ENCODE data around the gene PIAS1.
"Not testable (repeated sequence)": the region's sequence is repeated elsewhere in the genome, so short reads cannot be mapped to it uniquely, and the experiment has no call there.

PIAS1 gene

DNA sequence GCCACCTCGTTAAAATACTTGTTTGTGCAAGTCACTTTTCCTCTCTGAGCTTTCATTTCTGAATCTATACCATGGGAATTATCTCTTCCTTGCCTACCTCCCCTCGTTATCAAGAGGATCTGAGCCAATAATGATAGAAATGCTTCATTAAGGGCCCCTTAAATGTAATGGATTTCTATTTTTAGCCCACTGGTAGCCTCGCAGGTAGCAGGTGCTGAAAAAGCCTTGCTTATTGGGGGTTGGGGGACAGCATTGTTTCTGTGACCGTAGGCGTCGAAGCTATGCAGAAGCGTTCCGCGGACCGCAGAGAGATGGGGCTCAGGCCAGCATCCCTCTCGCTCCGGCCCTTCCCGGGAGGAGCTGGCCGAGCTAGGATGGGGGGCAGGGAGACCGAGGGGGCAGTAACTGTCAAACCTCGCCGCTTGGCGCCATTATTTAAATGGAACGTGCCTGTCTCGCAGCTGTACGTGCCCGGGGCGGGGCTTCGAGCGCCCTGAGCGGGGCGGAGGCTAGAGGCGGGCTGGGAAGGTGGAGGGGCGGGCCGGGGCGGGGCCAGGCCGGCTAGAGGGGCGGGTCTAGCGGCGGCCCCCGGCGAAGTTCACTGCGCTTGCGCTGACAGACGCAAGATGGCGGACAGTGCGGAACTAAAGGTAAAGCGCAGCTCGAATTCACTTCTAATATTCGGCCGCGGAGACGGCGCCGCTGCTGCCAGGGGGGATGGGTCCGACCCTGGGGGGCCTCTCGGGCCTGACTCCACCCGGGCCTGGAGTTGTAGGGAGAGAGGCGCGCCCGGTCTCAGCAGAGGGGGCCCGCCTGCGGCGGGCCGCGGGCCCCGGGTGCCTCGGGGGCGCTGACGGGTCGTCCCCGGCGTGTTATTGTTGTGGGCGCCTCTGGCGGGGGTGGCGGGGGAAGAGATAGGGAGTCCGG is at the start of gene PIAS1:
Gene PIAS1 (plus strand): TSS at position 615 of the 927 bp plus-strand sequence. CDS start 12 bp downstream, at position 627.
- peak; percentile 83 to 98 for DNase-seq

DNA sequence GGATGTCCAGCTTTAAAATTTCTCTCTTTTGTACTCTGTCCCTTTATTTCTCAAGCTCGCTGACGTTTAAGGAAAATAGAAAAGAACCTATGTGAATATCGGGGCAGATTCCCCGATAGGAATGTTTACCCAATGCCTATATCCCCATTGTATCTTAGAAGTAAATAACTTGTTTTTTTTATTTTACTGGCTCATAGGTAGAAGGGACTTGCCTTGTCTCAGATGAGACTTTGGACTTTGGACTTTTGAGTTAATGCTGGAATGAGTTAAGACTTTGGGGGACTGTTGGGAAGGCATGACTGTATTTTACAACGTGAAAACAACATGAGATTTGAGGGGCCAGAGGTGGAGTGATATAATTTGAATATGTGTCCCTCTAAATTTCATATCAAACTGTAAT is 46.5 kb upstream of the PIAS1 start:
- not testable (repeated sequence) for DNase-seq

DNA sequence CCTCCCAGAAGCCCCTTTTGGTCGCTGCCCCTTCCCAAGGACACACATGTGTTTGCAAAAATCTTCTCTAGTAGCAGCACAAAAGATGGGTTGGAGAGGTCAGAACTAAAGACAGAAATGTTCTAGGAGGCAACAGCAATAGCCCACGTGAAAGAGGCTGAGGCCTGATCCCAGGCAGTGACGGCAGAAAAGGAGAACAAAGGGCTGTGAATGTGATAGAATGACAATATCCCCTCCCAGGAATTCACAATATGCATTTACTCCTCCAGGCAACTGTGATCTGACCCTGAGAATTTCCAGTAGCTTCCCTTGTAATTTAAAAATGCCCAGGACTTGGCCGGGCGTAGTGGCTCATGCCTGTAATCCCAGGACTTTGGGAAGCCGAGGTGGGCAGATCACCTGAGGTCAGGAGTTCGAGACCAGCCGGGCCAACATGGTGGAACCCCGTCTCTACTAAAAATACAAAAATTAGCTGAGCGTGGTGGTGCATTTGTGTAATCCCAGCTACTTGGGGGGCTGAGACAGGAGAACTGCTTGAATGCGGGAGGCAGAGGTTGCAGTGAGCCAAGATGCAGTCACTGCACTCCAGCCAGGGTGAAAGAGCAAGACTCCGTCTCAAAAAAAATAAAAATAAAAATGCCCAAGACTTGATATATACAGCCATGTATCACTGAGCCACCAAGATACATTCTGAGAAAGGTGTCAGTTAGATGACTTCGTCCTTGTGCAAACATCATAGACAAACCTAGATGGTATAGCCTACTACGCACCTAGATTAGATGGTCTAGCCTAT is 43.6 kb upstream of the PIAS1 start:
- no peak for DNase-seq

DNA sequence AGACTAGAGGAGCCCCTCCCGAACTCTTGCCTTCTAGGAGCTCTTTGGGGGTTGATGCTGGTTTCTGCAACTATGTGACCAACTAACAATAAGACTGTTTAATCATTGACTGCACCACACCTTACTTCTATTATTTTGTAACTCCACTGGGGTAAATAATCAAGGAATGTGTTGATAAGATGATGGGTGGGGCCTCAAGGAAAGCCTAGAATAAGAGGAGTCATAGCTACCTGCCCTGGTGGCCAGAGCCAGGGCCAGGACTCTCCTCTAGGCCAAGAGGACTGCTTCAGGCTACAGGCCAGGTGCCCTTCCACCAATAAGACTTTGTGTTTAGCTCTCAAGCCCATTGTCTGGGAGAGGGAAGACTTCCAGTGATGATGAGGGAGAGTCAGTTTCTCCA is 41.2 kb upstream of the PIAS1 start:
- no peak for DNase-seq

DNA sequence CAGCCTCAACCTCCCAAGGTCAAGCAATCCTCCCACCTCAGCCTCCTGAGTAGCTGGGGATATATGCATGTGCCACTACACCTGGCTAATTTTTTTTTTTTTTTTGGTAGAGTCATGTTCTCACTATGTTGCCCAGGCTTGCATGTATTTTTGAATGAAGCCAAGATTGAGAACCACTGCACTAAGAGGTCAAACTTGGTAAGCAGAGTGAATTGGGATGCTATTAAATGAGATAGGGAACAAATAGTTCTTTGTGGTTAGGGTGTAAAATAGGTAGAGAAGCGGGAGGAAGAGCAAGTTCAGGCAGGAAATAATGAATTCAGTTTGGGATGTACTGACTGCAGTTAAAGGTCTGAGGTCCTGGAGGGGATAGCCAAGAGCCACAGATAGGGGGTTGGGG is 39.9 kb upstream of the PIAS1 start:
- no peak for DNase-seq

DNA sequence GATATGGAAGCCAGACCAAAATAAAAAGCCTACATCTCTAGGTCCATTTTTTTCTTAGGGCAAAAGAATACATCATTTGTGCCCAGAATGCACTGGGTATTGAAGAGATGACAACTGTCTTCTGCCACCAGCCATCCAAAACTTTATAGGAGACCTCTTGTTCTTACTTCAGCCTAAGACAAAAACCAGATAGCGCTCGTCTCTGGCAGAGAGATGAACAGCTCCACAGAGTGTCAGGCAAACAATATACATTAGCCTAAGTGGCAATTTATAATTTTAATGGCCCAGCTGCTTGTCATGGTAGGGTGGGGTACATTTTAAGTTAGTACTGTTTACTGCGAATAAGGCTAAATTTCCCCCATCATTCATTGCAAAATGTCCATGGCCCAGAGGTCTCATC is 38.9 kb upstream of the PIAS1 start:
- no peak for DNase-seq

DNA sequence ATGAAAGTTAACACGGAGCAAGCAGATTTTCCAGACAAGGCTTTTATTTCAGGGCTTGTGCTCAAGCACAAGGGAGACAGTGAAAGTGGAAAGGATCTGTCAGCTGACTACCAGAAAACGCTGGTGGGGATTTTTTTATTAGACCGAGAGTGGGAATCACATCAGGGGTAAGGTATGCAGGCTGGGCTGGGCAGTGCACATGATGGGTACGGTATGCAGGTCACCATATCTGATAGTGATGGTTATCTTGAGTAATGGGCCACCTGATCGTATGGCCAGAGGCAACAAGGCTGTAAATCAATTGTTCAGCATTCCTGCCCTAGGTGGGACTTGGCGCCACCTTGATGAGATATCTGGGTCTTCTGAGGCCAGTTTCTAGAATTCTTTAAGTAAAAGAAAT is 36.9 kb upstream of the PIAS1 start:
- no peak for DNase-seq

DNA sequence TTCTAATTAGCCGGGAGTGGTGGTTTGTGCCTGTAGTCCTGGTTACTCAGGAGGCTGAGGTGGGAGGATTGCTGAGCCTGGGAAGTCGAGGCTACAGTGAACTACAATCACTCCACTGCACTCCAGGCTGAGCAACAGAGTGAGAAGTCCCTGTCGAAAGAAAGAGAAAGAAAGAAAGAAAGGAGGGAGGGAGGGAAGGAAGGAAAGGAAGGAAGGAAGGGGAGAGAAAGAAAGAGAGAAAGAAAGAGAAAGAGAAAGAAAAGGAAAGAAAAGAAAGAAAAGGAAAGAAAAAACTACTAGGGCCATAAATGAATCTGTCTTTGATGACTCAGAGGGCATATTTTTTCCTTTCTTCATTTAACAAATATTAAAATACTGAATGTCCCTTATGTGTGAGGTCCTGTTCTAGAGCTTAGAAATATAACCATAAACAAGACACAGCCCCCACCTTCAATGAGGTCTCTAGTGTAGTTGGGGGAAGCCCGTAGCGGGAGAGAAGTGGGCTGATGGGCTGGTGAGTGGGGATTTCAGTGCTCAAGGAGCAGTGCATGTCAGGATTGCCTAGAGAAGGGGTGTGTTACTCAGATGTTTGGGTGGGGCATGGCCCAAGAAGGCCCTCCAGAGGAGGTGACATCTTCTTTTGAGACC is 35.2 kb upstream of the PIAS1 start:
- no peak for DNase-seq

DNA sequence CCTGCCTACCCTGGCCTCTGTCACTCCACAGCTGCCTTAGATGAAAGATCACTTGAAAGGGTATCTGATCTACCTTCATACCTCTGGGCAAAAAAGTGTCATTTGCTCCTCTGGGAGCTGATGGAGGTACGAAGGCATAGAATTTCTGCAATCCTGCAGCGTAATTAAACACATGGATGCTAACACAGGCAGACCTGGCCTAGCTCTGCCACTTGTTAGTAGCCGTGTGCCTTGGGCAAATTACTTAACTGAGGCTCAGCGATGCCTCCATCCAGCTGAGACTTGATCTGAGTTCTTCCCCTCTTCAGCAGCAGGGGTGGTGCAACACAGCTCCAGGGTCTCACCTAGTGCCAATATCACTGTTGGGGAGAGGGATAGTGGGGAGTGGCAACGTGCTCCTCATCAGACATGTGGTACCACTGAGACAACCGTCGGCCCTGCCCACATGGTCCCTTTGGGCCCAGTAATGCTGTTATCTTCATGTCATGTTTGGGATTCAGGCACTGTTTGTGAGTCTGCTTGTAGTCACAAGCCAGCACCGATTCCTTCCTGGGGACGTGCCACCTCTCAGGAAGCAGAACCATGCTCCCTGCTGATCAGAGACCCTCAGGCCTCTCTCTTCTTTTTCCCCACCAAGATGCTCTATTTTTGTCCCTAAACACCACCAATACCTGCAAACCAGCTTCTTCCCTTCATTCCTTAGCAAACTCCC is 34.1 kb upstream of the PIAS1 start:
- no peak for DNase-seq

DNA sequence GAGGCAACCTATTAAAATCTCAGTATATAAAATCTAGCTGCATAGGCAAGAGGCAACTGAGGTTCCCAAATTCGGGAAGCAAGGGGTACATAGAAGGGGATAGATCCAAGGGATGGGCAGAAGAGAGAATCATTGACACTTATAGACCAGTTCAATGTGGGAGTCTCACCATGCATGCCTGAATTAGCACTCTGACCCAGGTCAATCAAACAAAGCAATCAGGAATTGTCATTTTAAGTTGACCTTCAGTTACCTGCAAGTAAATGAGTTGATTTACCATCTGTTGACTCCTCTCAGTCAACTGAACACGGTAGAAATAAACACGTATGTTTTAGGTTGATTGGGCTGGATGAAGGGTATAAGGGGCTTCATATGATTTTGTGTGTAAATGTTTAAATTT is 33.4 kb upstream of the PIAS1 start:
- DNase-seq = no peak

DNA sequence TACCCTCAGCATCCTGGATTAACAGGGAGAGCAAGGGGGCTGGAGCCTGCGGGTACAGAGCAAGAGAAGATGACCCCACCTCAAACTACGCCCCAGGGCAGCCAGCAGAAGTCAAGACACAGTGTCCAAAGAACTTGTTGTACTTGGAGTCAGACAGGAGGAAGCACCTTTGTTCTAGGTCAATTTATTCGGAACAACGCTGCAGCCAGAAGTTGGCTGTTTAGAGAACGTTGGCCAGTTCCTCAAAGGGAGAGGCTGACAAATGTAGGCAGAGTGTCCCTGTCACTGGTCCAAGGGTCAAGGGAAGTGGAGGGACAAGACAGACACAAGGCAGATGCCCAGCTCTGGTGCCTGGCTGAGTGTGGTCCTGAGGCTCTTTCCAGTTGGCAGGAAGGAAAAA is 32.1 kb upstream of the PIAS1 start:
- no peak for DNase-seq

DNA sequence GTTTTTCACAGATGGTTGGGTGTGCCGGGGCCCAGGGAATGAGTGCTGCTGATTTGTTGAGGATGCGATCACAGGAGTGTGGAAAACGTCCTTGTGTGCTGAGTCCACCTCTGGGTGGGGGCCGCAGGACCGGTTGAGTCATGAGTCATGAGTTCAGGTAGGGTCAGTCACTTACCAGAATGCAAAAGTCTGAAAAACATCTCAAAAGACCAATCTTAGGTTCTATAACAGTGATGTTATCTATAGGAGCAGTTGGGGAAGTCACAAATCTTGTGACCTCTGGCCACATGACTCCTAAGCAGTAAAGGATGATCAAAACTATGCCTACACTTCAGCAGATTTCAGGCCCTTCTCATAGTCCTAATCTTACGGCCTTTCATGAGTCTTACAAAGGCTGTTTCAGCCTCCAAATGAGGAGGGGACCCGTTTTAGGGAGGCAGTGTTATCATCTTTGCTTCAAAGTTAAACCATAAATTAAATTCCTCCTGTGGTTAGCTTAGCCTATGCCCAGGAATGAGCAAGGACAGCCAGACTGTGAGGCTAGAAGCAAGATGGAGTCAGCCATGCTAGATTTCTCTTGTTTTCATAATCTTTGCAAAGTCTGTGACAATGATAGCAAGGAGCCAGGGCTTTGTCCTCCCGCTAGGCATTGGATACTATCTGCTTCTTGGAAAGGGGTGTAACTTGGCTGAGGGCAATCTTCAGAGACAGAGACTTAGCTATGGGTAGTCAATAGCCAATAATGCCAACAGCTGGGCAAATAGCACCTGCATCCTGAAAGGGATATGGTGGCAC is 30.6 kb upstream of the PIAS1 start:
- no peak for DNase-seq

DNA sequence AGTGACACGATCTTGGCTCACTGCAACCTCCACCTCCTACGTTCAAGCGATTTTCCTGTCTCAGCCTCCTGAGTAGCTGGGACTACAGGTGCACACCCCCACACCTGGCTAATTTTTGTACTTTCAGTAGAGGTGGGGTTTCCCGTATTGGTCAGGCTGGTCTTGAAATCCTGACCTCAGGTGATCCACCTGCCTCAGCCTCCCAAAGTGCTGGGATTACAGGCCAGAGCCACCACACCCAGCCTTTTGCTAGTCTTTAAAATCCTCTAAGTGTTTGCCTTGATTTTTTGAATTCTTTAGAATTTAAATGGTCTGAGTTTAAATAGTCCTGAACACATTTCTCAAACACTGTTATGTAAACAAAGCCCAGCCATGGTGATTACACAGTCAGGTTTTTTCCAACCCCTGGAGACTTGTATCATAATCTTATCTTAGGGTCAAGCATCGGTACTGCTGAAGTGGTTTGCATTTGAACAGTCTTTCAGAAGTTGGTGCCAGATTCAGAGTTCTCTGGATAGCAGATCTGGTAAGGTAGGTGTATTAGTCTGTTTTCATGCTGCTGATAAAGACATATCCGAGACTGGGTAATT is 28.2 kb upstream of the PIAS1 start:
- DNase-seq = no peak

DNA sequence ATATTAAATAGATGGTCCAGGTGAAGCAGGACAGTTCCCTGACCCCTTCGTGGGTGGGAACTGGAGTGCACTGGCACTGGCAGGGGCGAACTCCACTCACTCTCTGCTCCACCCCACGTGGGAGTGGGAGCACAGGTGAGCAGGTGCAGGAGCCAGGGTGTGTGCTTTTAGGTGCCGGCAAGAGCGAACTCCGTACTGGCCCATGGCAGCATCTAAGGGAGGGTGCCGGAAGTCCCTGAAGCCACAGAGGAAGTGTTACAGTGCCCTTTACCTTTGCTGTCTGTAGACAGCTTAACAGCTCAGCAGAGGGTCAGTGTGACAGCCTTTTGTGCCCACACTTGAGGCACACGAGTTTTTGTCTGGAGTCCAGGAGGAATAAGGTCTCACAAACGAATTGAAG is 26.7 kb upstream of the PIAS1 start:
- DNase-seq = no peak

DNA sequence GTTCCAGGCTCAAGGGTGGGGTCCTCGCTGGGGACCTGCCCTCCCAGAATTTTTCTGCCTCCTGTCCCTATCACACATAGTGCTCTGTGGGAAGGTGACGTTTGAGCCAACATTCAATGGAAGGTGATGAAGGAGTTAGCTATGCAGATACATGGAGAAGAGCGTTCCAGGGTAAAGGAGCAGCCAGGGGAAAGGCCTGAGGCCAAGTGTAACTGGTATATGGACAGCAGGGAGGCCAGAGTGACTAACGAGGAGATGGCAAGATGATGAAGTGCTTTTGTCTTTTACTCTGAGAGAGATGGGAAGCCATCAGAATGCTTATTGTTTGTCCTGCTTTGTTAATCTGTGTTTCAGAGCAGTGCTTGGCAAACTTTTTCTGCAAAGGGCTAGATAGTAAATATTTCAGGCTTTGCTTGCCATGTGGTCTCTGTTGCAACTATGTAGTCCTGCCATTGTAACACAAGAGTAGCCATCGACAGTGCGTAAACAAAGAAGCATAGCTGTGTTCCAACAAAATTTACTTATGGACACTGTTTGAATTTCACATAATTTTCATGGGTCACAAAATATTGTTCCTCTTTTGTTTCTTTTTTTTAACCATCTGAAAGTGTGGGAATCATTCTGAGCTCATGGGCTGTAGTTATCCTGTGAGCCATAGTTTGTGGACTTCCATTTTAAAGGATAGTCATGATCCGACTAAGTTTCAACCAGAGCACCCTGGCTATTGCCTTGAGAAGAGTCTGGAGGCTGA is 25.8 kb upstream of the PIAS1 start:
- no peak for DNase-seq

DNA sequence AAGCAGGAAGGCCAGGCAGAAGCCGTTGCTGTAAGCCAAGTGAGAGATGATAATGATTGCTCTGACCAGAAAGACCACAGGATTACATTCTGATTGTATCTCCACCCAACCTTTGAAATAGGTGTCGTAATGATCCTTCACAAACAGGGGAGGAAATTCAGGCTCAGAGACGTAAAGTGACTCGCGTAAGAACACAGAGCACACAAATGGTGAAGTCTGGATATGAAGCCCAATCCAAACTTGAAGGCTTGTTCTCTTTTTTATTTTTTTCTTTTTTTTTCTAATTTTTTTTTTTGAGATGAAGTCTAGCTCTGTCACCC is 25.3 kb upstream of the PIAS1 start:
- no peak for DNase-seq

DNA sequence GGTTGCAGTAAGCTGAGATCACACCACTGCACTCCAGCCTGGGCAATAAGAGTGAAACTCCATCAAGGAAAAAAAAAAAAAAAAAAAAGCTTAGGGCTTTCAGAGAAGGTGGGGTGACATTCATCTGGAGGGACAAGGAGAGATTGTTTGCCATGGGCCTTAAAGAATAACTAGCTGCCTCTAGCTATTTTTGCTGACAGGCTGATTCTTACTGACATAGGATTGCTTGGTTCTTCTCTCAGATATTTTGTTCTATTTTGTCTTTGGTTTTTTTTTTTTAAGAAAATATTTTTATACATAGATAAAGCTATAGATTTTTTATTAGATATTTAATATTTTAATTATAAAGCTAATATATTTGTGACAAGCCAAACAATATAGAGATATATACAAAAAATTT is 24.2 kb upstream of the PIAS1 start:
- DNase-seq = no peak

DNA sequence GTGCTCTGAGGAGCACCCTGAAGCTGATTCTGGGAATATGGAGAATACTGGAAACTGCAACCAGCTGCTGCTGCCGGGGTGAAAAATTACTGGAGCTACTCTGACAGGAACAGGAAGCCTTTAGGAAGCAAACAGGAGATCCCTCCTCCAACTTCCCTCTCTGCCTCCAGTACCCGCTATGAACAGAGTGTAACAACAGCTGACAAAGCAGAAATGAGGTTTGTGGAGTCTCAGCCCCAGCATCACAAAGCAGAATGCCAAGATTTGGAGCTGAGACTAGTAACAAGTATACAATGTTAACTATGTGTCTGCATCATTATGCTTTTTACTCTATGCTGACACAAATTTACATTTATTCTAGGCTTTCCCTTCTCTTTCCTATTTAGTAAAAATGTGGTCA is 22.7 kb upstream of the PIAS1 start:
- no peak for DNase-seq

DNA sequence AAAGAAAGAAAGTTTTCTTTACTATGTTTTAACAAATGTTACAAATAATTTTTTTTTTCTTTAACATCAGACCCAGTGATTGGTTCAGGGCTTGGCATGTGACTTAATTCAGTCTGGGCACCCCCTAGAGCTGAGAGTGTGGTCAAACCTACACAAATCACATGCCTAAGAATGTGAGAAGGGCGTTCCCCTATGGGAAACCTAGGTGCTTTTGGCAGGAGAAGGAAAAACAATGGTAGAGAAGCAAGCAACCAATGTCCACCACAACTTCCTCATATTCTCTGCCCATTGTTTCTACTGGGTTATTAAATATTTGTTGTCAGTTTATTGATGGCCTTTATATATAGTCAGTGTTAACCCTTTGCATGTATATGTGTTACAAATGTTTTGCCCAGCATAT is 21.4 kb upstream of the PIAS1 start:
- no peak for DNase-seq

DNA sequence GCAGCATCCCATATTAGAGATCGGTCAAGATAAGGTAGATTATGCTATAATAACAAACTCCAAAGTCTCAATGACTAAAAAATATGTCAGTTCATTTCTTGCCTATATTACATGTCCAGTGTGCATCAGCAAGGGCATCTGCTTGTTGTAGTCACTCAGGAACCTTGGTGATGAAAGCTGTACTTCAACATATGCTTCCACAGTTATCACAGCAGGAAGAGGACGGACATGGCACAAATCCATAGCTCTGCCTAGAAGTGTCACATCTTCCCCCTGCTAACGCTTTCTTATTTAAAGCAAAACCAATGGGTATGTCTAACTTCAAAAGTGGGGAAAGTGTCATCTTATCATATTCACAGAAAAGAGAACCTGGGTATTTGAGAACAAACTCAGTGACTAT is 20.0 kb upstream of the PIAS1 start:
- no peak for DNase-seq

DNA sequence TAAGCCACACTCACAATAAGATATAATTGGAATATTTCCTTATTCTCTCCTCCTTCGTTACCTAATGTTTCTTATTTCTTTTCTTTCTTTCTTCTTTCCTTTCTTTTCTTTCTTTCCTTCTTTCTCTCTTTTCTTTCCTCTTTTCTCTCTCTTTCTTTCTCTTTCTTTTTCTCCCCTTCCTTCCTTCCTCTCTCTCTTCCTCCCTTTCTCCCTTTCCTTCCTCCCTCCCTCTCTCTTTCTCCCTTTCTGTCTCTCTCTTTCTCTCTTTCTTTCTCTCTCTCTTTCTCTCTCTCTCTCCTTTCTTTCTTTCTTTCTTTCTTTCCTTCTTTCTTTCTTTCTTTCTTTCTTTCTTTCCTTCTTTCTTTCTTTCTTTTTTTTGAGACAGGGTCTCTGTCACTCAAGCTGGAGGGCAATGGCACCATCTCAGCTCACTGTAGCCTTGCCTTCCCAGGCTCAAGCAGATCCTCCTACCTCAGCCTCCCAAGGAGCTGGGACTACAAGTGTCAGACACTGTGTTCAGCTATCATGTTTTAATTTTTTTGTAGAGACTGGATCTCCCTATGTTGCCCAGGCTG is 19.3 kb upstream of the PIAS1 start:
- no peak for DNase-seq

Measured in NCI-H526 (cell line).